ENCODE data around the gene ASF1A. TPM values are rescaled to one million over a fixed set of nuclear protein-coding genes. Genes with fewer than 3 reads are reported as not detected.

The ASF1A gene
- total RNA-seq, 1 experiment from 2014 or later = 30.4 TPM

GRCh38 chr6:118872726-118873125 lies 21.2 kb upstream of the ASF1A start:
- peaks cover 14% of the 10 kb centered on the region for H3K9me3 Mint-ChIP-seq (ENCODE audit: unreplicated experiment)
- H3K27ac Mint-ChIP-seq (ENCODE audit: low read depth, unreplicated experiment) = no peak overlapping the region
- ChIA-PET CTCF (interaction anchor here (0.6 to 0.7 kb wide), 2 partner anchors 1142 to 1678 kb away, joined by 3 to 4 read pairs; no protein-coding TSS in a partner anchor), POLR2A (no interaction called here)
- no peak for DNase-seq (ENCODE audit: unreplicated experiment)
- no TSS peak for BruUV-seq (replicated peaks)
- peaks cover 17% of the 10 kb centered on the region for H3K4me1 Mint-ChIP-seq (ENCODE audit: insufficient read depth, unreplicated experiment)
- H3K27me3 Mint-ChIP-seq (ENCODE audit: insufficient read depth, unreplicated experiment) = no peaks in the 10 kb centered on the region
- H3K4me3 Mint-ChIP-seq (ENCODE audit: unreplicated experiment) = no peak overlapping the region
- TF ChIP-seq CTCF (IDR thresholded peaks at IDR 0.05; ENCODE audit: unreplicated experiment) = no peak
- intact Hi-C loops (cut with micrococcal nuclease) = no loop called here
- no peaks in the 10 kb centered on the region for H3K36me3 Mint-ChIP-seq (ENCODE audit: insufficient read depth, unreplicated experiment)

GRCh38 chr6:118873239-118873638 lies 20.7 kb upstream of the ASF1A start:
- TF ChIP-seq CTCF (IDR thresholded peaks at IDR 0.05; ENCODE audit: unreplicated experiment) = no peak
- H3K4me1 Mint-ChIP-seq (ENCODE audit: insufficient read depth, unreplicated experiment) = peaks cover 17% of the 10 kb centered on the region
- intact Hi-C loops (cut with micrococcal nuclease) = no loop called here
- H3K9me3 Mint-ChIP-seq (ENCODE audit: unreplicated experiment) = peaks cover 14% of the 10 kb centered on the region
- ChIA-PET CTCF (interaction anchor here (0.7 kb wide), 1 partner anchor 1679 kb away, joined by 3 read pairs; no protein-coding TSS in a partner anchor), POLR2A (no interaction called here)
- H3K27ac Mint-ChIP-seq (ENCODE audit: low read depth, unreplicated experiment) = no peak overlapping the region
- no peaks in the 10 kb centered on the region for H3K27me3 Mint-ChIP-seq (ENCODE audit: insufficient read depth, unreplicated experiment)
- no peaks in the 10 kb centered on the region for H3K36me3 Mint-ChIP-seq (ENCODE audit: insufficient read depth, unreplicated experiment)
- BruUV-seq (replicated peaks) = no TSS peak
- no peak for DNase-seq (ENCODE audit: unreplicated experiment)
- H3K4me3 Mint-ChIP-seq (ENCODE audit: unreplicated experiment) = no peak overlapping the region

GRCh38 chr6:118875672-118876071 lies 18.3 kb upstream of the ASF1A start:
- H3K4me1 Mint-ChIP-seq (ENCODE audit: insufficient read depth, unreplicated experiment) = peaks cover 6% of the 10 kb centered on the region
- intact Hi-C loops (cut with micrococcal nuclease) = no loop called here
- peaks cover under 1% of the 10 kb centered on the region for H3K9me3 Mint-ChIP-seq (ENCODE audit: unreplicated experiment)
- no peaks in the 10 kb centered on the region for H3K36me3 Mint-ChIP-seq (ENCODE audit: insufficient read depth, unreplicated experiment)
- H3K4me3 Mint-ChIP-seq (ENCODE audit: unreplicated experiment) = no peak overlapping the region
- H3K27me3 Mint-ChIP-seq (ENCODE audit: insufficient read depth, unreplicated experiment) = no peaks in the 10 kb centered on the region
- BruUV-seq (replicated peaks) = no TSS peak
- POLR2A ChIA-PET = interaction anchor here (0.6 to 0.7 kb wide), 2 partner anchors 10 to 18 kb away, joined by 3 read pairs; no protein-coding TSS in a partner anchor
- CTCF ChIA-PET = no interaction called here
- TF ChIP-seq CTCF (IDR thresholded peaks at IDR 0.05; ENCODE audit: unreplicated experiment) = no peak
- DNase-seq (ENCODE audit: unreplicated experiment) = no peak
- no peak overlapping the region for H3K27ac Mint-ChIP-seq (ENCODE audit: low read depth, unreplicated experiment)

- no peaks in the 10 kb centered on the region for H3K36me3 Mint-ChIP-seq (ENCODE audit: insufficient read depth, unreplicated experiment)
- CTCF ChIA-PET = interaction anchor here (1.2 kb wide), 1 partner anchor 76 kb away, joined by 4 read pairs; no protein-coding TSS in a partner anchor
These were observed 17.8 kb upstream of the ASF1A start for GRCh38 chr6:118876198-118876597.

More at GRCh38 chr6:118876198-118876597, 17.8 kb upstream of the ASF1A start:
- POLR2A ChIA-PET = interaction anchor here (0.6 kb wide), 1 partner anchor 17 kb away, joined by 3 read pairs; no protein-coding TSS in a partner anchor
- no peaks in the 10 kb centered on the region for H3K9me3 Mint-ChIP-seq (ENCODE audit: unreplicated experiment)
- peaks cover 5% of the 10 kb centered on the region for H3K4me1 Mint-ChIP-seq (ENCODE audit: insufficient read depth, unreplicated experiment)
- H3K27me3 Mint-ChIP-seq (ENCODE audit: insufficient read depth, unreplicated experiment) = no peaks in the 10 kb centered on the region
- BruUV-seq (replicated peaks) = no TSS peak
- no peak overlapping the region for H3K4me3 Mint-ChIP-seq (ENCODE audit: unreplicated experiment)
- TF ChIP-seq CTCF (IDR thresholded peaks at IDR 0.05; ENCODE audit: unreplicated experiment) = no peak
- no peak overlapping the region for H3K27ac Mint-ChIP-seq (ENCODE audit: low read depth, unreplicated experiment)
- DNase-seq (ENCODE audit: unreplicated experiment) = no peak
- intact Hi-C loops (cut with micrococcal nuclease) = no loop called here
